Measurements from ENCODE around the gene RAB29.
"Not testable (repeated sequence)": the region's sequence is repeated elsewhere in the genome, so short reads cannot be mapped to it uniquely, and the experiment has no call there.

The RAB29 gene

DNA sequence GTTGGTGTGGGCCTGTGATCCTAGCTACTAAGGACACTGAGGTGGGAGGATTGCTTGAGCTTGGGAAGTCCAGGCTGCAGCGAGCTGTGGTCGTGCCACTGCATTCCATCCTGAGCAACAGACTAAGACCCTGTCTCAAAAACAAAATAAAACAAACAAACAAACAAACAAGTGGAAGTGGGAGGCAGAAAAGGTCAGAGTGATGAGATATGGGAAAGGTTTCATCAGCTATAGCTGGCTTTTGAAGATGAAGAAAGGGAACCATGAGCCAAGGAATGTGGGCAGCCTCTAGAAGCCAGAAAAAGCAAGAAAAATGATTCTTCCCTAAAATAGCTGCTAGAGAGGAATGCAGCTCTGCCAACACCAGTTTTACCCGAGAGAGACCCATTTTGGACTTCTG lies 14.7 kb downstream of the RAB29 start:
- DNase-seq, result no peak

GRCh38 chr1:205756552-205756951 lies 18.7 kb downstream of the RAB29 start:
- no peak for DNase-seq

DNA sequence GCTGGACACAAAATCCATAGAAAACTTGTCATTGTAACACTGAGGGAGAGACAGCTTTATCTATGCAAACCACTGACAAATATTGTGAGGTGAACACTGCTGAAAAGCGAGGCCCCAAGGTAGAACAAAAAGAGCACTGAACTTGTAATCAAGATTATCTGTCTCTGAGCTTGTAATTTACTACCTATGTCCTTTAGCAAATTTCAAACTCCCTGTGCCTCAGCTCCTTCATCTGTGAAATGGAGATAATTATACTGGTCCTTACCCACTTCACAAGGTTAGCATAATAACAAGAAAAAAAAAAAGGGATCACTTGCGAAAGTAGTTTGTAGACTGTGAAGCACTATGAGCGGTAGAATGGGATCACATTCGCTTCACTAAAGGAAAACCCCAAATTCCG lies 20.4 kb downstream of the RAB29 start:
- DNase-seq, result no peak

- no peak for DNase-seq
Observed at GRCh38 chr1:205751036-205751651, 24.1 kb downstream of the RAB29 start.

DNA sequence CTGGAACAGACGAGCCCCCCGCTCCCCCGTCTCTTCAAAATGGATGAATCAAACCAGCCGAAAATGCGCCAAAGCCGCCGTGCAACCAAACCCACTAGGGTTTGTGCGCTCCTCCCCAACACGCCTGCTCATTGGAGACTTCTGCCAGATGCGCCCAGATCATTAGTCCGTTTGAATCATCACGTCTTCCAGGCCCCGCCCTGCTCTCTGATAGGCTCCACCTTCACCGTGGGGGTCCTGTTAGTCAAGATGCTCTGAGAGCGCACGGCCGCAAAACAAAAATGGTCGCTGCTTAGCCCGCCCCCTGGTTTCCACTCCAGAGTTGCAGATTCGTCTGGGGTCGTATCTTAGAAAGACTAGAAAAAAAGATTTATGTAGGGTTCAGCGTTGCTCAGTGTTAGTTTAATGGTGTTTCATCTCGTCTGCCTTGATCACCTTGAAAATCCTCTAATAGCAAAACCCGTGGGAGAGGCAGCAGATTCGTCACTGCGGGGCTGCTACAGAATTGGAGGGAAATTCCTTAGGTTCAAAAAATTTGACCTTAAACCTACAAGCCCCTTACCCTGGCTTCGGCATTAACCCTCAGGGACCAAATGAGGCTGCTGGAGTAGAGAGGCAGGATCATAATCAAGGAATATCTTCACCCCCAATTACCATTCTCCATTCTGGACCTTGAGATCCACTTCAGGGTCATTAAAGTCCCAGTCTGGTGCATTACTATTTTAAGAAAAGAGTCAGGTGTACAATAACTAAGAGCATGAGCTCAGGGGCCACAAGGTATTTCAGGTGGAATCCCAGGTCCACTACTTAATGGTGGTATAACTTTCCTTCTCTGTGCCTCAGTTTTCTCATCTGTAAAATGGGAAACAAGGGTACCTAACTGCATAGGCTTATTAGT lies 24.9 kb downstream of the RAB29 start, which contains the start of gene NUCKS1:
Gene NUCKS1 (minus strand): TSS at position 45 of the 898 bp plus-strand sequence. CDS start 209 bp downstream, outside the sequence.
- DNase-seq, result peak; percentile 99

DNA sequence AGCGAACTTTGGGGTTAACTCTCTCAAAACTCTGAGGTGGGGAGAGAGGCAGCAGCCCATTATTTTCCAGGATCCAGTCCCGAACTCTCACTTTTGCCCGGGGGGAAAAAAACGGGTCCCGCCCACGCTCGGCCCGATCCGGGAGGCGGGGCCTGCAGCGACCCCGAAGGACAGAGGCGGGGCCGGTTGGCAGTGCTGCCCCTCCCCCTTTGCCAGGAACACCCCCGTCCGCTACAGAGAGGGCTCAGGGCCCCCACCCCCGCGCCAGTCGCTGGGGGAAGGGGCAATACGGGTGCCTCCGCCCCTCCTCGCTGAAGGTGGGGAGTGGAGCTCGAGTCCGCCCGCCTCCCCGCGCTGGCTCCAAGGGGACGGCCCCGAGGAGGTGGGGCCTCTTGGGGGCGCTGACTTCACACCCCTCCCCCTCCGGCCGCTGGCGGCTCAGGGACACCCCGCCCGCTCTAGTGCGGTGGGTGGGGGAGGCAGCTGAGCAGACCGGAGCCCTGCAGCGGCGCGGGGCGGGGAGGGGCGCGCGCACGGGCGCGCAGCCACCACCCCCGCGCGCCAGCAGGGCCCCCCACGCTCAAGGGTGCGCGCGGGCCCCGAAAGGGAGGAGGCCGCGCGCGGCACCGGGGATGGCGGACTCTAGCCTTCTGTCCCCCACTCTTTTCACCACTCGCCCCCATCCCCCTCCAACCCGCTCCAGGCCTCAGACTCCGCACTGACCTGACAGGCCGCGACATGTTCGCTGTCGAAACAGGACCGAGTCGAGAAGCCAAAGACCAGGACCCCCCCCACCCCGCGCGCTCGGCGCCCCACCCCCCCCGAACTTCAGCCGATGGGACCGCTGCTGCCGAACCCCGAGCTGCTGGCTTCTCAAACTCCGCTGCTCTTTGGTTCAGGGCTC lies 25.8 kb downstream of the RAB29 start:
- DNase-seq, result peak; percentile 93

- peak; percentile 64 for DNase-seq
Observed at GRCh38 chr1:205748403-205749233, 26.7 kb downstream of the RAB29 start.

DNA sequence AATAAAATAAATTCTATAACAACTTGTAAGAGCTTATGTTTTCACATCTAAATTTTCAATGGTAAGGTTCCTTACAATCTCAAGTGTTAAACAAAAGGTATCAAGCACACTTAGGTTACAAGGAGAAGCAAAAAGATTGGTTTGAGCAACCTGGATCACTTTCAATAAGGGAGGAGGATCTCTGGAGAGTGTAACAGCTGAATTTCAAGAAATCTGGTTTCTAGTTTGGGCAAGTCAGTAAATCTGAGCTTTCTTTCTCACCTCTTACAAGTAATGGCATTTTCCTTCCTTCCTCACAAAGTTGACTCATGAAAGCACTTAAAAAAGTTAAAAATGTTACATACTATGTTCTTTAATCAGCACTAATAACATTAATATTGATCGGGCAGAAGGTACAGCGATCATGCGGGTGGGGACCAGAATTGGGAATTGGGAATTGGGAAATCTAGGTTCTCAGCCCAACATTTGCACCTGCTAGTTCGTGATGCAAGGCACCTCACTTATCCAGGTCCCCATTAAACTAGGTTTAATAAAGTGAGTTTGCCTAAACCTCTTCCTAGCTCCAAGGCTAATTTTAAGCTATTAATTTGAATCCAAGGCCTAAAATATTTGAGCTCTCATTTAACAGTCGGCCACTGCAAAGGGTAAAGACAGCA lies 28.4 kb downstream of the RAB29 start:
- no peak for DNase-seq

GRCh38 chr1:205744403-205744802 lies 30.9 kb downstream of the RAB29 start:
- DNase-seq, result no peak

GRCh38 chr1:205743977-205744376 lies 31.3 kb downstream of the RAB29 start:
- DNase-seq, result no peak

GRCh38 chr1:205741681-205742080 lies 33.6 kb downstream of the RAB29 start:
- DNase-seq, result no peak

GRCh38 chr1:205739348-205740160 lies 35.7 kb downstream of the RAB29 start:
- no peak for DNase-seq

DNA sequence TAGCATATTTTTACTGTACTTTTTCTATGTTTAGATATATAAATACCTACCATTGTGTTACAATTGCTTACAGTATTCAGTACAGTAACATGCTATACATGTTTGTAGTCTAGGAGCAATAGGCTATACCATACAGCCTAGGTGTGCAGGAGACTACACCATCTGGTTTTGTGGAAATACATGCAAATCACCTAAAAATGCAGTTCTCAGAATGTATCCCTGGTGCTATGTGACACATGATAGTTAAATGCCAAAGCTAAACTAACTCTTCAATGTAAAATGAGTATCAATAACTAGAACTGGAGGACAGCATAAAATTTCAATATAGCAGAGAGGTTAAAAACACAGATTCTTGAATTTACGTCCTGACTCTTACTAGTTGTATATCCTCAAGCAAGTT lies 40.1 kb downstream of the RAB29 start:
- DNase-seq, result no peak

- DNase-seq, result no peak
Observed at GRCh38 chr1:205733438-205734175, 41.7 kb downstream of the RAB29 start.

- no peak for DNase-seq
Observed at GRCh38 chr1:205729945-205730610, 45.2 kb downstream of the RAB29 start.

DNA sequence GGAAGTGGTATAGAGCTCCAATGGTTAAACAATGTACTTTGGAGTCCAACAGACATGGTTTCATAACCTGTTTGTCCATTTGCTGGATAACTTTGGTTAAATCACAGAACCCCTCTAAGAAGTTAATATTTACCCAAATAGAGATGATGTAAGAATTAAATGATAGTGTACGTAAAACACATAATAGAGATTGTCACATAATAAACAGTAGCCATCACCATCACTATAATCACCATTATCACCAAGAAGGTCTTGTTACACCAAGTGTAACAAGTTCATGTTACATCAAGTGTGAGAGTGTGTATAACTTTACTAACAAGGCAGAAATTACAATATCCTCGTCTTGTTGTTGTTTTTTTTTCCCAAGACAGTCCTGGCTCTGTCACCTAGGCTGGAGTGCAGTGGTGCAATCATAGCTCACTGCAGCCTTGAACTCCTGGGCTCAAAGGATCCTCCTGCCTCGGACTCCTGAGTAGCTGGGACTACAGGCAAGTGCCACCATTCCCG lies 48.6 kb downstream of the RAB29 start:
- DNase-seq, result no peak

GRCh38 chr1:205725514-205725913 lies 49.8 kb downstream of the RAB29 start:
- no peak for DNase-seq

GRCh38 chr1:205720740-205721139 lies 54.5 kb downstream of the RAB29 start:
- not testable (repeated sequence) for DNase-seq

GRCh38 chr1:205719762-205720161 lies 55.5 kb downstream of the RAB29 start:
- DNase-seq, result no peak

Measured in DMS153 (cell line).